NOMO-1 treated with dmso at 0.1 percent for 144 hours (cell line): ENCODE measurements around the gene POLN.

Source experiments
- DNase-seq: peaks from one replicate; lab custom pipeline; 2025; ENCODE audit not compliant: unreplicated experiment; lab: John Stamatoyannopoulos, UW

The POLN gene

GRCh38 chr4:2126309-2127043, 115.4 kb downstream of the POLN start:
- no peak for DNase-seq

- no peak for DNase-seq
These were observed 116.1 kb downstream of the POLN start for GRCh38 chr4:2125831-2126230.

GRCh38 chr4:2125023-2125422, 116.9 kb downstream of the POLN start:
- DNase-seq = no peak

GRCh38 chr4:2116687-2117400, 125.1 kb downstream of the POLN start:
- no peak for DNase-seq

GRCh38 chr4:2105559-2105958, 136.4 kb downstream of the POLN start:
- DNase-seq = no peak

- DNase-seq = no peak
These were observed 137.2 kb downstream of the POLN start for GRCh38 chr4:2104556-2105345.

GRCh38 chr4:2103843-2104547, 137.9 kb downstream of the POLN start:
- no peak for DNase-seq

- DNase-seq = no peak
These were observed 138.6 kb downstream of the POLN start for GRCh38 chr4:2103127-2103842.

- DNase-seq = no peak
These were observed 139.7 kb downstream of the POLN start for GRCh38 chr4:2102045-2102883.

- no peak for DNase-seq
These were observed 140.4 kb downstream of the POLN start for GRCh38 chr4:2101346-2102044.

GRCh38 chr4:2096073-2096609, 145.8 kb downstream of the POLN start:
- DNase-seq = no peak

- DNase-seq = no peak
These were observed 146.5 kb downstream of the POLN start for GRCh38 chr4:2095236-2096072.

- no peak for DNase-seq
These were observed 147.4 kb downstream of the POLN start for GRCh38 chr4:2094545-2094944.

GRCh38 chr4:2093265-2093664, 148.7 kb downstream of the POLN start:
- DNase-seq = no peak

GRCh38 chr4:2092669-2093053, 149.3 kb downstream of the POLN start:
- DNase-seq = no peak

- DNase-seq = no peak
These were observed 149.8 kb downstream of the POLN start for GRCh38 chr4:2091990-2092668.

- no peak for DNase-seq
These were observed 151.3 kb downstream of the POLN start for GRCh38 chr4:2090642-2091041.
